Endodermal cell (in vitro differentiated cells): ENCODE measurements around the gene LYRM2. TPM values are rescaled to one million over a fixed set of nuclear protein-coding genes. Genes with fewer than 3 reads are reported as not detected.

ENCODE experiments used
- DNase-seq: peaks from one replicate; pipeline ENCODE4 v3.0.0-alpha.2; 2017
- H3K27ac ChIP-seq: 2 replicates; pipeline ENCODE4 v1.5.1; 2013; ENCODE audit warnings: mild to moderate bottlenecking, low read depth, low read length, moderate library complexity
- H3K27me3 ChIP-seq: 2 replicates; pipeline ENCODE4 v1.6.1; 2013; ENCODE audit warnings: mild to moderate bottlenecking, low read length, moderate library complexity; ENCODE audit not compliant: insufficient read depth, control insufficient read depth, poor library complexity, severe bottlenecking
- H3K36me3 ChIP-seq: 2 replicates; pipeline ENCODE4 v1.7.0; 2013; ENCODE audit warnings: mild to moderate bottlenecking, low read length, moderate library complexity; ENCODE audit not compliant: control insufficient read depth, insufficient read depth
- H3K4me1 ChIP-seq: one replicate; pipeline ENCODE4 v1.7.0; 2013; ENCODE audit warnings: low read length; ENCODE audit not compliant: control insufficient read depth, insufficient read depth
- H3K4me3 ChIP-seq: 2 replicates; pipeline ENCODE4 v1.5.1; 2013; ENCODE audit warnings: mild to moderate bottlenecking, low read length, moderate library complexity
- H3K9ac ChIP-seq: 2 replicates; pipeline ENCODE4 v1.6.1; 2013; ENCODE audit warnings: mild to moderate bottlenecking, low read length, moderate library complexity; ENCODE audit not compliant: poor library complexity, severe bottlenecking; ENCODE audit errors: extremely low read depth
- H3K9me3 ChIP-seq: 2 replicates; pipeline ENCODE4 v1.6.1; 2013; ENCODE audit warnings: mild to moderate bottlenecking, low read length, moderate library complexity; ENCODE audit not compliant: control insufficient read depth
- H3K27ac Mint-ChIP-seq: 2 replicates; pipeline ENCODE4 v1.8.0; 2020; ENCODE audit warnings: mixed read lengths
- H3K27me3 Mint-ChIP-seq: 2 replicates; pipeline ENCODE4 v1.8.0; 2021; ENCODE audit warnings: mild to moderate bottlenecking, mixed read lengths; ENCODE audit not compliant: insufficient read depth
- H3K36me3 Mint-ChIP-seq: 2 replicates; pipeline ENCODE4 v1.8.0; 2020; ENCODE audit warnings: low read depth, mixed read lengths
- H3K4me1 Mint-ChIP-seq: 2 replicates; pipeline ENCODE4 v1.8.0; 2020; ENCODE audit warnings: mixed read lengths
- H3K4me3 Mint-ChIP-seq: 2 replicates; pipeline ENCODE4 v1.8.0; 2020; ENCODE audit warnings: mild to moderate bottlenecking, moderate library complexity, mixed read lengths
- H3K9me3 Mint-ChIP-seq: 2 replicates; pipeline ENCODE4 v1.8.0; 2020; ENCODE audit warnings: mild to moderate bottlenecking, mixed read lengths
- WGBS, 2 experiments: methylation state at CpG; one replicate each; pipeline versions ENCODE4 v1.1.5 to v1.1.7; 2013; ENCODE audit warnings: missing lambda C conversion rate in 2 of 2, mixed read lengths in 1 of 2; ENCODE audit not compliant: insufficient coverage in 1 of 2, insufficient read length in 1 of 2; 5-methylcytosine and 5-hydroxymethylcytosine counted together
- total RNA-seq, 2 donors: library from RNA; stranded (reverse); fragmentation: NEBNext Ultra II Directional in 1 of 2; extraction: Animal tissue kit (Norgen Biotek cat#: 25700) in 1 of 2; gene quantifications; 2 replicates in 1 of 2; 3 replicates in 1 of 2; pipeline ENCODE4 v1.2.1, GENCODE V29; 2021
- TF ChIP-seq, protein P1 (sequence below): fragments of 200-600 bp; sonication (generic); conservative IDR thresholded peaks from 2 replicates; pipeline ENCODE4 v1.5.0; 2021; ENCODE audit warnings: antibody characterized with exemption, mild to moderate bottlenecking

The LYRM2 gene
- total RNA-seq, 2 donors from 2014 or later, result 20.4 to 21.9 TPM

DNA sequence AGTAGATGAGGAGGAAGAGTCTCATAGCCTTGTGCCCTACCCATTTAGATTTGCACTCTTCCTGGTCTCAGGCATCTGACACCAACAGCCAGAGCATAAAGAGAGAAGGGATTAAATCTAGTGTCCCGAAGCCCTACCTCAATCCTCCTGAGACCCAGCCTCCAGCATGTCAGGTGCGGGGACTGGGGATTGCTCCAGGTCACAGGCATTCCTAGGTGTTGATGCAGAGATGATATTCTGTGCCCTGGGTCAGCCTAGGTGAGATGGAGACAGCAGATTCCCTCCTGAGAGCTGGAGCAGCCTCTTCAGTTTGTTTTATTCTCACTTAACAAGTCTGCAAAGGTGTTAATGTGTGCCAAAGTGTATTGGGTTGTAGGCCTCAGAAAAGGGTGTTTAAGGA is 115.8 kb downstream of the LYRM2 start:
- H3K27me3 ChIP-seq, result no peaks in the 10 kb centered on the region
- no peak overlapping the region for H3K27ac ChIP-seq
- Mint-ChIP-seq H3K27me3 (no peaks in the 10 kb centered on the region), H3K36me3 (peaks cover 22% of the 10 kb centered on the region), H3K4me1 (peaks cover 52% of the 10 kb centered on the region), H3K9me3 (peaks cover 2% of the 10 kb centered on the region), H3K27ac (peak overlapping the region; percentile 82), H3K4me3 (peak overlapping the region; percentile 14)
- peaks cover 9% of the 10 kb centered on the region for H3K9me3 ChIP-seq
- H3K9ac ChIP-seq, result peak overlapping the region; percentile 56
- H3K4me3 ChIP-seq, result no peak overlapping the region
- TF ChIP-seq, protein P1, sequence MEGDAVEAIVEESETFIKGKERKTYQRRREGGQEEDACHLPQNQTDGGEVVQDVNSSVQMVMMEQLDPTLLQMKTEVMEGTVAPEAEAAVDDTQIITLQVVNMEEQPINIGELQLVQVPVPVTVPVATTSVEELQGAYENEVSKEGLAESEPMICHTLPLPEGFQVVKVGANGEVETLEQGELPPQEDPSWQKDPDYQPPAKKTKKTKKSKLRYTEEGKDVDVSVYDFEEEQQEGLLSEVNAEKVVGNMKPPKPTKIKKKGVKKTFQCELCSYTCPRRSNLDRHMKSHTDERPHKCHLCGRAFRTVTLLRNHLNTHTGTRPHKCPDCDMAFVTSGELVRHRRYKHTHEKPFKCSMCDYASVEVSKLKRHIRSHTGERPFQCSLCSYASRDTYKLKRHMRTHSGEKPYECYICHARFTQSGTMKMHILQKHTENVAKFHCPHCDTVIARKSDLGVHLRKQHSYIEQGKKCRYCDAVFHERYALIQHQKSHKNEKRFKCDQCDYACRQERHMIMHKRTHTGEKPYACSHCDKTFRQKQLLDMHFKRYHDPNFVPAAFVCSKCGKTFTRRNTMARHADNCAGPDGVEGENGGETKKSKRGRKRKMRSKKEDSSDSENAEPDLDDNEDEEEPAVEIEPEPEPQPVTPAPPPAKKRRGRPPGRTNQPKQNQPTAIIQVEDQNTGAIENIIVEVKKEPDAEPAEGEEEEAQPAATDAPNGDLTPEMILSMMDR, result no peak
- DNase-seq, result peak; percentile 95
- H3K4me1 ChIP-seq, result peaks cover 29% of the 10 kb centered on the region
- 5% methylated on average over 2 of the region's 2 CpGs; no CpG with 5 or more reads in 1 of the 2 experiments for WGBS, 2 experiments
- H3K36me3 ChIP-seq, result peaks cover 29% of the 10 kb centered on the region

- TF ChIP-seq, protein P1, result no peak
- peaks cover 43% of the 10 kb centered on the region for H3K4me1 Mint-ChIP-seq
Observed at GRCh38 chr6:89520736-89521135, 117.8 kb downstream of the LYRM2 start.

GRCh38 chr6:89518352-89519055 is 120.0 kb downstream of the LYRM2 start:
- H3K27me3 ChIP-seq, result no peaks in the 10 kb centered on the region
- peaks cover 20% of the 10 kb centered on the region for H3K4me1 ChIP-seq
- no peak overlapping the region for H3K27ac Mint-ChIP-seq
- H3K27me3 Mint-ChIP-seq, result no peaks in the 10 kb centered on the region
- peaks cover 25% of the 10 kb centered on the region for H3K36me3 Mint-ChIP-seq
- no peaks in the 10 kb centered on the region for H3K9me3 ChIP-seq
- 97 to 100% methylated on average over 1 to 4 of the region's 4 CpGs for WGBS, 2 experiments
- peaks cover 32% of the 10 kb centered on the region for H3K4me1 Mint-ChIP-seq
- H3K9ac ChIP-seq, result no peak overlapping the region
- H3K36me3 ChIP-seq, result peaks cover 31% of the 10 kb centered on the region
- H3K4me3 ChIP-seq, result no peak overlapping the region
- H3K4me3 Mint-ChIP-seq, result no peak overlapping the region
- DNase-seq, result no peak
- H3K27ac ChIP-seq, result no peak overlapping the region
- no peaks in the 10 kb centered on the region for H3K9me3 Mint-ChIP-seq
- TF ChIP-seq, protein P1, result no peak

More at GRCh38 chr6:89520736-89521135, 117.8 kb downstream of the LYRM2 start:
- peaks cover 29% of the 10 kb centered on the region for H3K4me1 ChIP-seq
- H3K9me3 ChIP-seq, result peaks cover 9% of the 10 kb centered on the region
- no peak overlapping the region for H3K27ac ChIP-seq
- no peak overlapping the region for H3K9ac ChIP-seq
- H3K4me3 Mint-ChIP-seq, result peak overlapping the region; percentile 17
- peaks cover 2% of the 10 kb centered on the region for H3K9me3 Mint-ChIP-seq
- H3K27me3 Mint-ChIP-seq, result no peaks in the 10 kb centered on the region
- H3K27ac Mint-ChIP-seq, result peak overlapping the region; percentile 53
- DNase-seq, result no peak
- no peak overlapping the region for H3K4me3 ChIP-seq
- no peaks in the 10 kb centered on the region for H3K27me3 ChIP-seq
- H3K36me3 Mint-ChIP-seq, result peaks cover 33% of the 10 kb centered on the region
- peaks cover 28% of the 10 kb centered on the region for H3K36me3 ChIP-seq

Other genes with a start within 250 kb of the LYRM2 start
- 1 to 10 TPM in 1 of 2 donors, under 1 TPM in 1; 0.95 to 2.0 TPM for gene RRAGD, start 226.5 kb downstream of the LYRM2 start, total RNA-seq
- 100 to 1,000 TPM in 1 of 2 donors, 10 to 100 TPM in 1; 88.7 to 110 TPM for gene ANKRD6, start 205.6 kb downstream of the LYRM2 start, total RNA-seq
- 100 to 1,000 TPM in 1 of 2 donors, 10 to 100 TPM in 1; 85.4 to 145 TPM for gene MDN1, start 181.0 kb upstream of the LYRM2 start, total RNA-seq
- 10 to 100 TPM; 31.1 to 40.0 TPM for gene CASP8AP2, start 191.1 kb upstream of the LYRM2 start, total RNA-seq